HG03342 (cell line): Measurements from ENCODE around the gene PSMD6.

Experiments used
- ATAC-seq: cut with Tn5 transposase; IDR thresholded peaks from one replicate; pipeline ENCODE4 v1.9.1; 2021; ENCODE audit warnings: mild to moderate bottlenecking, moderate library complexity; ENCODE audit not compliant: unreplicated experiment

PSMD6 gene

DNA sequence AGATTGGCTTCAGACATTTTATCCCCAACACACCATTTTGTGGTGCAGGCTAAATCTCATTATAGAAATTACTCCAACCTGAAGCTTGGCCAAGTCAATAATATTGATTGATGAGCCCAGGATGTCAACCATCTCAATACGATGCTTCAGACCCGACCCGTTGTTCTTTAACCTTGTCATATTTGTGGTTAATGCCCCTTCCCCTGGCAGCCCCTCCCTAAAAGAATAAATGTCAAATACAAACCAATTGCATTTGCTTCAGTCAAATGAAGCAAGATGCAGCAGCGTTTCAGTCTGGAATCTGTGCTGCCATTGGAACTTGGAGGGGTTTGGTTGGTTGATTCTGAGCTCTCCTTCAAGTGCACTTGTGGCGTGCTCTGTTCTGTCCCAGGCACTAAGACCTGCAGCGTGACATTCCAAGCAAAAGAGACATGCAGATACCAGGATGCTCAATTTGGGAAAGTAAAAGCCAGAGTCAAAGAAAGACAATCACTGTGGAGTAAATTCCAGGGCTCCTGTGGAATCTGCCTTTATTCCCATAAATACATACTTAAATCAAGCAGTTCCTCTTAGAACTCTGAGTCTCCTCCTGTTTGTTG is 23.8 kb upstream of the PSMD6 start:
- ATAC-seq: no peak

DNA sequence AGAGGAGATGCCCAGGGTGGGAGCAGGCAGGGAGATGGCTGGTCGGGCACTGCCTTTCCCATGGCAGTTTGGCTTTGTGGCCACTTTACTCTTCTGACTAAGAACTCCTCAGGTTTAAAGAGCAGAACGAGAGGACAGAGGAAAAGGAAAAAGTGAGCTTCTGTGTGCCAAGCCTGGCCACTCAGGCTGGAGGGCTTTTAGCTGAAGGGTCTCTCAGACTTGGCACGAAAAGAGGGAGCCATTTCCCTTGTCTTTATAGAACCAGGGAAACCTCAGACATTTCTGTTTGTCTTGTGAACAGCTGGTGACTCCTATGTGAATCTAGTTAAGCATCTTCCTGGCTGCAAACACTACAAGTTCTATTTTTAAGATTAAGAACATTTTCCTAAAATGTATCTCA is 23.3 kb upstream of the PSMD6 start:
- ATAC-seq: no peak

DNA sequence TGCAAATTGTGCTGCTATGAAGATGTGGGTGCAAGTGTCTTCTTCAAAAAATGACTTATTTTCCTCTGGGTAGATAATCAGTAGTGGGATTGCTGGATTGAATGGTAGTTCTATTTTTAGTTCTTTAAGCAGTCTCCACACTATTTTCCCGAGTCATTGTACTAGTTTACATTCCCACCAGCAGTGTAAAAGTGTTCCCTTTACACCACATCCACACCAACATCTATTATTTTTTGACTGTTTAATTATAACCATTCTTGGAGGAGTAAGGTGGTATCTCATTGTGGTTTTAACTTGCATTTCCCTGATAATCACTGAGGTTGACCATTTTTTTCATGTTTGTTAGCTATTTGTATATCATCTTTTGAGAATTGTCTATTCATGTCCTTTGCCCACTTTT is 19.7 kb upstream of the PSMD6 start:
- no peak for ATAC-seq

DNA sequence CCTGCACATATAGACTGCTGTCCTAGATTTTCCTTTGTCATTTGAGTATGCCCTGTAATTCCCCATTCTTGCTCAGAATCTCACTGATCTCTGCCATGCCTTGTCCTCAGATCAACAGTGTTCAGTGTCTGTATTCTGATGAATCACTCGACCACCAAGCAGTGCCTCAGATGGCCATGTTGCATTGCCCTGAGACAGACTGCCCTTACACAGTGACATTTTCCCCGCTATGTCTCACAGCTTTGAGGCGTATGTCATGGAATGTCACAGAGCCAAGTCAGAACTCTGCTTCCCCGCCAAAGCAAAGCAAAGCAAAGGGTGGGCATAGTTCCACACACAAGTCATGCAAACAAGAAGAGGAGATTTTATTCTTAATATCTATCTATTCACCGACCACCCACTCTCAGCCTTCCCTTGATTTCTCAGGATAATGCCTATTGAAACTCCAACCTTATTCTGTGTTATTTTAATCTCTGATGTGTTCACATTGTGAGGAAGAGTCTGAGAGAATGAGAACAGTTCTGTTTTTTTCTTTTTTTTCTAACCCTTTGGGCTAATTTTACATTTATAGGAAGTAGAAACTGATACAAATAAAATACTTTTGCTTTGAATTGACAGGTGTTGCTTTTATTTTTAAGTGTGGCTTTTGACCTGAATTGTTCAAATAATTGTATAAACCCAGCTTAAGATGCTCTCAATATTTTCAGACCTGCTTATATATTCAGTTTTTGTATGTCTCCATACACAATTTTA is 16.9 kb upstream of the PSMD6 start:
- ATAC-seq: no peak

DNA sequence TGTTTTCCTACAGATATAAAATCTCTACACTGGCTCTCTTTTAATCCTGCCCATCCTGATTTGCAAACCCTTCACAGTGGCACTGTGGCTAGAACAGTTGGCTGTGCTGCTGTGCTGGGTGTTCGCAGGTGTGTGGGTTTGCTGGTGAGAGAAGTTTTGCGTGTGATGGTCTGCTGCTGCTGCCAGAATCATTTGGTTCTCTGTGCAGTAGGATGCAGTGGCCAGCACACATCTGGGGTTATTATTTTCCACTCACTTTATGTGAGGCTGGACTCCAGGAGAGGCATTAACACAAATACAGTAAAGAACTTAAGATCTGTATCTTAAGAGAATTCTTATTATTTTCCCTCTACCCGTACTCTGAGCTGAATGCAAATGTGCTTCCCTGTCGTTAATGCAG is 16.0 kb upstream of the PSMD6 start:
- no peak for ATAC-seq

DNA sequence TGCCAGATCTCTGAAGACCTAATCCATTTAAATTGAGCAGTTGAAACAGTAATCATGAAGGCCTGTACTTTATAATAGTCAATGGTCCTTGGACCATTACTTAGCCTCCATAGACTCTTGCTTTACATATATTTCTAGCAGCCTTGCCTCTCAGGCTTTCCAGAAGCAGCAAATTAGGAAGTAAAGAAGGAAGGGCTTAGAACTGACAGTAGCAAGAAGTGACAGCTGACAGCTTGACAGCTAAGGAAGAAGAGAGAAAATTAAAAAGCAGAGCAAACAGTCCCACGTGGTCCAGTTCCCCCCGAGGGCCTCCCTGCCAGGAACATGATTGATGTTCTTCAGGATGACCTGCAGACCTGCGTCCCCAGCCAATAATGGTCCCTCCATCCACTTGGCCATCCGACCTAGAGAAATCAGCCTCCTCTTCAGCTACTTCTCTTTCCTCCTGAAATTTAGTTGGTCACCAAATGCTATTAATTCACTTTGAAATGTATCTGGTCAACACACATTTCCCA is 15.0 kb upstream of the PSMD6 start:
- ATAC-seq: no peak

DNA sequence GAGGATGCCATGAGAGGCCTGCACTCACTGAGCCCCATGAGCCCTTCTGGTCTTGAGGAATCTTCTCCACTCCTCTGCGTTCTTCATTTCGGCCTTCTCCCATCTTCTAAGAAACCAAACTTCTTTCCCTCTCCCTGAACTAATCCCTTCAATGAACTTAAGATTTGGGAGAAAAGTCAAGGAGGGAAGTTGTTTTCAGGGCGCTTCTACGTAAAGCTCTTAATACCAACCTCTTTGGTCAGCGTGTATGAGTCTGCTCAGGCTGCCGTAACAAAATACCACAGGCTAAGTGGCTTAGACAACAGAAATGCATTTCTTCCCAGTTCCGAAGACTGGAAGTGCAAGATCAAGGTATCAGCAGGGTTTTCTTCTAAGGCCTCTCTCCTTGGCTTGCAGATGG is 13.8 kb upstream of the PSMD6 start:
- ATAC-seq: no peak

DNA sequence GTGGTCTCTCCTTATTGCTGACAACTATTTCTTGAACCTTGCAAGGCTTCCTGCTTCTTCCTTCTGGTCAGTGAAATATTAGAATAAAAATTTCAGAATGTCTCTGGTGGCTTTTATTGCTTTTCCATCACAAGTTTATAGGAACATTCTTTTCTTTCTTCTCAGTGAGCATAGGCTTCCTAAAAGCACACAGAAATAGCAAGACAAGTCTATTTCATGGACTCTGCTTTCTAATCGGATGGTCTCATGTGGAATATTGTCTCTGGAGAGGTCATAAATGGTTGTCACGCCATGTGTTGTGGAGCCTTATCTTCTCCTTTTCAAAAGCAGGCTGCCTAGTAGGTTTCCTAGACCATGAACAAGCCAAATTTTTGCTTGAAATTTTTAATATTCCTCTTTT is 9.8 kb upstream of the PSMD6 start:
- no peak for ATAC-seq

DNA sequence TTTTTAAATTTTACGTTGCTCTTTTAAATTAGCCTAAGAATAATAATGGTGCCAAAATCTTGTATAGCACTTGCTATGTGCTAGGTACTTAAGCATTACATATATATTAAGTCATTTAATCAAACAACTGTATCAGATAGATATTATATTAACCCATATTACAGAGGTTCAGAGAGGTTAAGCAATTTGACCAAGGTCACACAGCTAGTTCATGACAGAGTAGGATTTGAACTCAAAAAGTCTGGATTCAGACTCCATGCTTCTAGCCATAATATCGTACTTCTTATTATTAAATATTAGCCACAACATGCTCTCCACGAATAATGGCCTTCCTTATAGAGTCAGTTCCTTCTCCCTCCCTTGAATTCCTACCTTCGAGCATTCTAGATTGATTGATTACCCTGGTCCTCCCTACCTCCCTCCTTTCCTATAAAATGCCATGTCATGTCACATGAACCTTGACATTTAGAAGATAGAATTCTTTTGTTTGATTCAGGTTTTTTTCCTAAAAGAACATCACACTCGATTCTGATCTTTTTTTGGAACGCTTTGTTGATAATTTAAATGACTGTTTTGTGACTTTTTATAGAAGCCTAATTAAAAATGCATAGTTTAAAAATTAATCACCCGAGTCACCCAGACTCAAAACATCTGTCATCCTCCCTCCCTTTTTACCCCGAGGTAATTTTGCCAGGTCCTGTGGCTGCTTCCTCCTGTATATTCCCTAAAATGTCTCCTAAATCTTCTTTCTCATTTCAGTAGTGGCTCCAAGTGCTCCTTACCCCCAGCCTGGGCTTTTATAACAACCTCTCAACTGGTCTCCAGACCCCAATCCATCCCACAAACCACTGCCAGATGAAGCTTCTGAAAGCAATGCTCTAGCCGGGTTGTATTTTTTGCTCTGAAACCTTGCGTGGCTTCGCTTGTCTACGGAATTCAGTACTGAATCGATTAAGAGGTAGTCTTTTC is 8.5 kb upstream of the PSMD6 start:
- no peak for ATAC-seq

DNA sequence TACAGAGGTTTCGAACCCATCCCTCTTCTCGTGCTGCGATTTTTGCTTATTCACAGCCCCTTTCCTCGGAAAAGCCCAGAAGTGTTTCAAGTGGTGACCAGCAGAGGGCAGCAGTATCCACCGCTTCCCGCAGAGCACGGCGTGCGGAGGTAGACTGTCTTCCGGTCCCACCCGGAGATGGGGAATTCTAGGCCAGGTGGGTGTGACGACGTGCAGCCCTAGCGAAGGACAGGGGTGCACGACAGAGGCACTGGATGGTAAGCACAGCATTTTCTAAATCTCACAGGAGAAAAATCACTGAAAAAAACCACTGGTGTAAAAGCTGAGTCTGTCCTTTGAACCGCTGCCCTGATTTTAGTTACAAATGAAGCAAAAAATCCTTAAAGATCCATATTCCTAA is 7.4 kb upstream of the PSMD6 start:
- ATAC-seq: peak; percentile 98

DNA sequence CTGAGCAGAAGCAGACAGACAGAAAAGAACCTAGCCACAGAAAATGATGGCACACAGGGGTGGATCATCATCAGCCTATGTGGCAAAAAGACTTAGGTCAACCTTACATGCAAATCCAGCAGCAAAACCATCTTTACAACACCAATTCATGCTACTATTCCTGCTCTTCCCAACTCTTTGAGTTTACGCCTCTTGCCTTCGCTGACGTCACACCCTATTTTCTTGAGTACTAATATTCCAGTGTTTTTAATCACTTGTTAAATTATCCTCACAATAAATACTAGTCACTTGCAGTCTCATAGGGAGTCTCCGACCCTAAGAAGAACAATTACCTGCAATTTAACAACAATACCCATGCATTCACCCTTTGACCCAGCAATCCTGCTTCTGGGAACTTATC is 6.0 kb upstream of the PSMD6 start:
- no peak for ATAC-seq

DNA sequence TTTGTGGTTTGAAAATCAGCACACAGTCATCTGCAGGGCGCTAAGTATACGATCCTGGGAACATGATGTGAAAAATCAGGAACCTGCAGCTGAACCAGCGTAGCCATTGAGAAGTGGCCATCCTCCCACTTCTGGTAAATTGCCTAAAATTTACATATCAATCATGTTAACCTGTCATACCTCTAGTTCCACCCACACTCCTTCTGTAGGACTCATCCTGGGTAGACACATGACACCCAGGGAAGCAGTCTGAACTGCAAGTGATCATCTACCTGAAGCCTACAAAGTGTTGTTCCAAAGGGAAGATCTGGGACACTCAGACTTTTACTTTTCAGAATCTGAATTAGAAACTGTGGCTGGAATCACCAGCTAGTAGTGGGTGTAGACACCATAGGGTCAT is 5.5 kb upstream of the PSMD6 start:
- ATAC-seq: no peak

DNA sequence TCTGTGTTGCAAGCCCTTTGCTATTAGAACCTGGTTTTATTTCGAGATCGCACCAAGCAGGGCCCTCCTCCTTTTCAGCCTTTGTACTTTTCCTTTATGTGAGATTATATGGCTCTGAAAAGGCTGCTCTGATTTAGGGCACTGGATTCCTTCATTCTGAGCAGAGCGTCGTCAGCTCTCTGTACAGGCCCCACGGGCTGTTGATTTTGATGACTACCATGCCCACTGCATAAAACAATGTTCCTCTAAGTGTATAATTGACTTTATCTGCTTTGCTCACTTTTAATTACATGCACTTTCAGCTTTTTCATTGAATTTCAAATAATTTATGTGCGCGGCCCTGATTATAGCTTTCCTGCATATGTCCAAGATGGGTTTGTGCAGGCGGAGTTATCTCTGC is 4.4 kb upstream of the PSMD6 start:
- no peak for ATAC-seq

DNA sequence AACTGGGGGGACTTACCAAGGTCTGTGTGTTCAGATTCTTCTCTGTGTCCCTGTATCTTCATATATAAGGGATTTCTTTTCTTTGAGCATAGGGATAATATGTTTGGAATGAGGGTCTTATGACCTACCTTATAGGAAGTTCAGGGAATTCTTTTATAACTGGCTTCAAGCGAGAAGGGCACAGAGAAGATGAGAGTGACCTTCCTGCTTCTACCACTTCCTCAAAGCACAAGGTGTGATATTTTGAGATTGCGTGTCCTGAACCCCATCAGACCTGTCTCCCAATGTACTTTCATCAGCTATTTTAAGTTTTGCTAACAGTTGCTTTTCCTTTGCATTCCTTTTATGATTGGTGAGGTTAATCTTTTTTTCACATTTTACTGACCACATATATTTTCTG is 3.1 kb upstream of the PSMD6 start:
- ATAC-seq: no peak

DNA sequence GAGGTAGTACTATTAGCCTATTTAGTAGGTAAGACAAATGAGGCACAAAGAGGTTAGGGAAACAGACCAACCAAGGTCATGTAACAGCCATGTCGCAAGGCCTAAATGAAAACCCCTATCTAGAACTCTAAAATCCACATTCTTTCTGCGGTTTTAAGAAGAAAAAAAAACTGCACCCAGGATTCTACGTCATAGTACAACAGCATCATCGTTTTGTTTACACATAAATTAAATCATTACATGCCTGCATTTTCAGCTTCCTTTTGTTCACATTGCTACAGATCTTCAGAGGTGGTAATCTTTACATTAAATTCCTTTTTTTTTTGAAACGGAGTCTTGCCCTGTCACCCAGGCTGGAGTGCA is 548 bp upstream of the PSMD6 start:
- peak; percentile 1 for ATAC-seq

DNA sequence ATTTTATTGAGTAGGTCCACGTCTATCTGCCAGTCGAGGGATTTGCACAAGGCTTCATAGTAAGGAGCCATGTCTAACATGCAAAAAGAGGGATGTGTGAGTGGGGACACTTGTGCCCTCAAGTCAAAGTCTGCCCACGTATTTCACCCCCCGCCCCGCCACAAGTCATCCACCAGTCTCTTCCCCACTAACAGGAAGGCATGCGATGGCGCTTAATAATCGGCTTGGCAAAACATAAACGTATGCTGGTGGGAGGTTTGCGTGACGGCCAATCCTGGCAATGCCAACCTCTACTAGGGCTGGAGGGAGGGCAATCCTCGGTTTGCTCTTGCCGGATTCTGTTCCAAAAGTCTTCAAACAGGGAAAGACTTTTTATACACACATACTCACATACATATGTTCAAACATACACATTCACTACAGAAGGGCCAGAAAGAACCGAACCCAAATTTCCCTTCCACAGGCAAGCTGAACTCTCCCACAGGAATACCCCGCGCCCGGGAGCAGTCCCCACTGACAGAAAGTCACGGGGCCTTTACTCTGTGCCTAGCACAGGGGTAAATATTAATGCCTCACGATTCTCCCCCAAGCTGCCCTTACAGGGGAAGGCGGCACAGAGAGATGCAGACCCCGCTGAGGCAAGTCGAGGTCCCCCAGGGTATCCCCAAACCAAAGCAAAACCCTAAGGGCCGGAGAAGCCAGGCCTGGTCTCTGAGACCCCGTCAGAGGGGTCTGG is 675 bp downstream of the PSMD6 start:
- peak; percentile 4 for ATAC-seq

DNA sequence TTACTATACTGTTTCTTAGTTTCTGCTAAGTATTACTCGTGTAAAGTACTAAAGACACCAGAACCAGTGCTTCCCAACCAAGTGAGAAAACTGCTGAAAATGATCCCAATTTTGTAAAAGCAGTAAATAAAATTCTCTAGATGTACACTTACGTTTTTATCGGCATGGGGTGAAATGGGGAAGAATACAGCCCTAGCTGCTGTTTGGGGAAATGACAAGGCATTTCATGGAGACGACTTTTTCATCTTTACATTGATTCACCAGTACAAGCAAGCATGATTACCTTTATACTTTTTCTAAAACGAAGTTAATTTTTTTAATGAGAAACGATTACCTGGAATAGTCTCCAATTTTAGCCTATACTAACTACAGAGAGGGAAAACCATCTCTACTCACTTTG is 1.4 kb downstream of the PSMD6 start:
- ATAC-seq: no peak

DNA sequence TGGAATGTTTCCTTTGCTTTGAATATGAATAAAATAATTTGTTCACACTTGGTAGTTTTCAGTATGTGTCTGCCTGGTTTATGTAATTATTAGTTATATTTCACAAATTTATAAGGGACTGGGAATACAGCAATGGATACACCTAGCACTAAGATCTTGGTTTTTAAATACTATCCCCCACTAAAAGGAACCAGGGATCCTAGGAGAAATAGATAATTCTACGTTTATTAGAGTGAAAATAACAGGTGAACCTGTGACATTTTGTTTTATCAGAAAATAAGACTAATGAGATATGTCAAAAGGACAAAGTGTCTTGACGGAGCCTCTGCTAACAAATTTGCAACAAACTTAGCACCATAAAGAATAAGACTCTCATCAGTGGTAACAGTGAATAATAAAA is 3.4 kb downstream of the PSMD6 start:
- no peak for ATAC-seq

DNA sequence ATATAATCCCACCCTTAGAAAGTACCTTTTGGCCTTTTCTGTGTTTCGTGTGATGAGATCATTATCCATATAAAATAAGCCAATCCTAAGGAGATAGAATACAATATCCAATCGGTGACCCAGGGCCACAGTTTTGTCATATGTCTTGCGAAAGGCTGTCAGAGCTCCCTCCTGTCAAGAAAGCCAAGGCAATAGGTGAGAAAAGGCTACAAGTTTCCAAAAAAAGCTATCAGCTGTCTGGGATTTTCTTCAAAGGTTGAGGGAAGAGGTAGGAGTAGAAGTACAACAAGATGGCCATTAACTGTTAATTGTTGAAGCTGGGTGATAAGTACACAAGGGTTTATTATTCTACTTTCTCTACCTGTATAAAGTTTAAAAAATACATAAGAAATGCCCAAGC is 4.0 kb downstream of the PSMD6 start:
- no peak for ATAC-seq

DNA sequence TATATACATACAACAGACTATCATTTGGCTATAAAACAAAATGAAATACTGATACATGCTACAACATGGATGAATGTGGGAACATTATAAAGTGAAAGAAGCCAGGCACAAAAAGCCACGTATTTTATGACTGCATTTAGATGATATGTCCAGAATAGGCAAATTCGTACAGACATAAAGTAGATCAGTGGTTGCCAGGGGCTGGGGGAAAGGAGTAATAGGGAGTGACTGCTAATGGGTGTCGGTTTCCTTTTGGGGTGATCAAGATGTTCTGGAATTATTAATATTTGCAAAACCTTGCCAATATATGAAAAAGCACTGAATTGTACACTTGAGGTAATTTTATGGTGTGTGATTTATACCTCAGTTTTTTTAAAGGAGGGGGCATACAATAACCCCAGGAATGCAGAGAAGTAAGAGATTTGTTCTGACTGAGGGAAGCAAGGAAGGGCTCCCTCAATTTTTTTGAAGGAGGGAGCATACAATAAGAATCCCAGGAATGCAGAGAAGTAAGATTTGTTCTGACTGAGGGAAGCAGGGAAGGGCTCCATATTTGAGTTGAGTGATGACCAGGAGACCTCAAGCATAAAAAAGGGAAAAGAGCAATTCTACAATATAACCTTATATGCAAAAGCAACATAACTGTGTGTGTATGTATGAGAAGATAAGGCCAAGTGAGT is 6.2 kb downstream of the PSMD6 start:
- no peak for ATAC-seq
